GM06990 (cell line): ENCODE data around the gene TMEM260.

Source experiments
- DNase-seq: peaks from one replicate; pipeline ENCODE4 v3.0.0-alpha.2; 2011; ENCODE audit not compliant: insufficient read length; ENCODE audit errors: extremely low read depth
- H3K27me3 ChIP-seq: replicated peaks from 2 replicates; pipeline ENCODE4 v1.6.0; 2011; ENCODE audit warnings: low read length; ENCODE audit not compliant: control insufficient read depth, insufficient read depth
- H3K36me3 ChIP-seq: 2 replicates; pipeline ENCODE4 v1.5.1; 2011; ENCODE audit warnings: low read length; ENCODE audit not compliant: control insufficient read depth, insufficient read depth
- H3K4me3 ChIP-seq: replicated peaks from 2 replicates; pipeline ENCODE4 v1.5.1; 2011; ENCODE audit warnings: low read depth, mild to moderate bottlenecking, control low read depth, low read length
- CTCF ChIP-seq: IDR thresholded peaks from 2 replicates; pipeline ENCODE4 v1.5.1; 2011; ENCODE audit warnings: low read length, control low read depth, mild to moderate bottlenecking, inconsistent platforms; ENCODE audit not compliant: insufficient read depth, poor library complexity, severe bottlenecking

Gene TMEM260

GRCh38 chr14:56633544-56633943, 53.9 kb downstream of the TMEM260 start:
- H3K36me3 ChIP-seq = peaks cover 12% of the 10 kb centered on the region
- no peak for TF ChIP-seq CTCF

GRCh38 chr14:56635041-56635440, 55.4 kb downstream of the TMEM260 start:
- H3K36me3 ChIP-seq = peaks cover 13% of the 10 kb centered on the region
- DNase-seq = no peak
- no peak overlapping the region for H3K4me3 ChIP-seq
- TF ChIP-seq CTCF = no peak
- H3K27me3 ChIP-seq = no peaks in the 10 kb centered on the region

More at GRCh38 chr14:56633544-56633943, 53.9 kb downstream of the TMEM260 start:
- Histone ChIP-seq H3K4me3 (no peak overlapping the region), H3K27me3 (no peaks in the 10 kb centered on the region)
- DNase-seq = no peak

- Histone ChIP-seq H3K4me3 (no peak overlapping the region), H3K36me3 (no peaks in the 10 kb centered on the region), H3K27me3 (no peaks in the 10 kb centered on the region)
- DNase-seq = no peak
- no peak for TF ChIP-seq CTCF
Measured at GRCh38 chr14:56647493-56647892, 67.9 kb downstream of the TMEM260 start.

- no peak for TF ChIP-seq CTCF
- H3K36me3 ChIP-seq = no peaks in the 10 kb centered on the region
- no peak for DNase-seq
- H3K27me3 ChIP-seq = no peaks in the 10 kb centered on the region
- H3K4me3 ChIP-seq = no peak overlapping the region
Measured at GRCh38 chr14:56648508-56649301, 69.1 kb downstream of the TMEM260 start.

GRCh38 chr14:56649382-56649781, 69.8 kb downstream of the TMEM260 start:
- no peak overlapping the region for H3K4me3 ChIP-seq
- DNase-seq = no peak
- TF ChIP-seq CTCF = no peak
- no peaks in the 10 kb centered on the region for H3K36me3 ChIP-seq
- H3K27me3 ChIP-seq = no peaks in the 10 kb centered on the region

- DNase-seq = no peak
Measured at GRCh38 chr14:56650048-56650447, 70.5 kb downstream of the TMEM260 start.

More at GRCh38 chr14:56650048-56650447, 70.5 kb downstream of the TMEM260 start:
- Histone ChIP-seq H3K4me3 (no peak overlapping the region), H3K36me3 (no peaks in the 10 kb centered on the region), H3K27me3 (no peaks in the 10 kb centered on the region)
- no peak for TF ChIP-seq CTCF
